22Rv1 (cell line): ENCODE measurements around the gene PTF1A.

Experiments used
- CTCF ChIP-seq: fragments of 450-650 bp; IDR thresholded peaks from 2 replicates; pipeline ENCODE4 v1.5.1; 2017; ENCODE audit warnings: mild to moderate bottlenecking
- ZFX ChIP-seq: fragments of 450-650 bp; IDR thresholded peaks from 2 replicates; pipeline ENCODE4 v1.6.1; 2017; ENCODE audit warnings: antibody characterized with exemption, borderline replicate concordance

GRCh38 chr10:23198940-23199767, 7.0 kb downstream of the PTF1A start:
- TF ChIP-seq CTCF (no peak), ZFX (no peak)
